Upper lobe of left lung (tissue), 4 donors: ENCODE measurements around the gene ID2.

Experiments used
- POLR2AphosphoS5 ChIP-seq, 2 donors: sonication (generic); formaldehyde crosslinking; IDR thresholded peaks; one replicate each; pipeline ENCODE4 v1.5.1; 2017; ENCODE audit warnings: antibody characterized with exemption in 2 of 2
- TF ChIP-seq, protein P1 (sequence below), 6 experiments: fragments of 450-650 bp in 4 of 6; fragments of 200-600 bp in 2 of 6; sonication (generic) in 2 of 6; IDR thresholded peaks; one replicate each; pipeline ENCODE4 v1.5.1; 2016 to 2019; ENCODE audit warnings: antibody characterized with exemption in 6 of 6

GRCh38 chr2:8682719-8683667, 1.1 kb downstream of the ID2 start:
- TF ChIP-seq POLR2AphosphoS5 (IDR thresholded peaks at IDR 0.05): peak; percentile 13 to 52
- TF ChIP-seq, protein P1, sequence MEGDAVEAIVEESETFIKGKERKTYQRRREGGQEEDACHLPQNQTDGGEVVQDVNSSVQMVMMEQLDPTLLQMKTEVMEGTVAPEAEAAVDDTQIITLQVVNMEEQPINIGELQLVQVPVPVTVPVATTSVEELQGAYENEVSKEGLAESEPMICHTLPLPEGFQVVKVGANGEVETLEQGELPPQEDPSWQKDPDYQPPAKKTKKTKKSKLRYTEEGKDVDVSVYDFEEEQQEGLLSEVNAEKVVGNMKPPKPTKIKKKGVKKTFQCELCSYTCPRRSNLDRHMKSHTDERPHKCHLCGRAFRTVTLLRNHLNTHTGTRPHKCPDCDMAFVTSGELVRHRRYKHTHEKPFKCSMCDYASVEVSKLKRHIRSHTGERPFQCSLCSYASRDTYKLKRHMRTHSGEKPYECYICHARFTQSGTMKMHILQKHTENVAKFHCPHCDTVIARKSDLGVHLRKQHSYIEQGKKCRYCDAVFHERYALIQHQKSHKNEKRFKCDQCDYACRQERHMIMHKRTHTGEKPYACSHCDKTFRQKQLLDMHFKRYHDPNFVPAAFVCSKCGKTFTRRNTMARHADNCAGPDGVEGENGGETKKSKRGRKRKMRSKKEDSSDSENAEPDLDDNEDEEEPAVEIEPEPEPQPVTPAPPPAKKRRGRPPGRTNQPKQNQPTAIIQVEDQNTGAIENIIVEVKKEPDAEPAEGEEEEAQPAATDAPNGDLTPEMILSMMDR (IDR thresholded peaks at IDR 0.05): no peak
